Amniotic epithelial cell (primary cell): Measurements from ENCODE around the gene SUSD3.
"Not testable (repeated sequence)": the region's sequence is repeated elsewhere in the genome, so short reads cannot be mapped to it uniquely, and the experiment has no call there.

Experiments used
- DNase-seq: peaks from one replicate; pipeline ENCODE4 v3.0.0-alpha.2; 2010; ENCODE audit warnings: low read depth

The SUSD3 gene

DNA sequence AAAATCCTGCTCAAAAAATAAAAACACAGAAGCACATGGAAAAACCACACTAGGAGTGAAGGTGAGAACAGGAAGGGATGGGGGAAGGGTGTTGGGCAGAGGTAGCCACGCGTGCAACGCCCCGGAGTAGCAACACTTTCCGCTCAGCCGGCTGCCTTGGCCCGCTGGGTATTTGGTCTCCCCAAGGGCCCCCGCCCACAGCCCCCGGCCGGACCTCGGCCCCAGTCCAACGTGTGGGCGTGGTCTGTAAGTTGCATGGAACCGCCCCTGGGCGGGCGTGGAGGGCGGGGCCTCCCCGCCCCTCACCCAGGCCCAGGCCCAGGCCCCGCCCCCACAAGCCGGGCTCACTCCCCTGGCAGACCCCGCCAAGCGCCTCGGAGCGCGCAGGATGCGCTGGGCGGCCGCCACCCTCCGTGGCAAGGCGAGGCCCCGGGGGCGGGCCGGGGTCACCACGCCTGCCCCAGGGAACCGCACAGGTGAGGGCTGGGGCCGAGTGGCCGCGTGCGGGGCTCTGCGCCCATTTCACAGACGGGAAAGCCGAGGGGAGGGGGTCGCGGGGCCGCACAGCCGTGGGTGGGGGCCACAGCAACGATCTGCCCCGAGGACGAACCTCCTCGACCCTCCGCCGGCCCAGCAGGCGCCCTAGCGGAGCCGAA is at the start of gene SUSD3:
SUSD3 (plus strand) TSS at position 347 of the 656 bp plus-strand sequence; CDS start at position 389, 42 bp downstream.
- no peak for DNase-seq

GRCh38 chr9:93009337-93010015 is 49.0 kb upstream of the SUSD3 start:
- no peak for DNase-seq

GRCh38 chr9:93010056-93010455 is 48.4 kb upstream of the SUSD3 start:
- no peak for DNase-seq

- no peak for DNase-seq
Observed at GRCh38 chr9:93010704-93011103, 47.8 kb upstream of the SUSD3 start.

GRCh38 chr9:93011114-93011513 is 47.4 kb upstream of the SUSD3 start:
- DNase-seq, result no peak

GRCh38 chr9:93012963-93013855 is 45.3 kb upstream of the SUSD3 start:
- DNase-seq, result no peak

- no peak for DNase-seq
Observed at GRCh38 chr9:93013856-93014582, 44.5 kb upstream of the SUSD3 start.

DNA sequence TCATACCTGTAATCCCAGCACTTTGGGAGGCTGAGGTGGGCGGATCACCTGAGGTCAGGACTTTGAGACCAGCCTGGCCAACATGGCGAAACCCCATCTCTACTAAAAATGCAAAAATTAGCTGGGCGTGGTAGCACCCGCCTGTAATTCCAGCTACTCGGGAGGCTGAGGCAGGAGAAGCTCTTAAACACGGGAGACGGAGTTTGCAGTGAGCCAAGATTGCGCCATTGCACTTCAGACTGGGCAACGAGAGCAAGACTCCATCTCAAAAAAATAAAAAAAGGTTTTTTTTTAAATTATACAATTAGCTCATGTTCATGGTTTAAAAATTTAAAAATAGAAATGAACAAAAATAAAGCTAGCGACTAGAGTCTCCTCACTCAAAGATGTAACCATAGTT is 43.3 kb upstream of the SUSD3 start:
- DNase-seq, result not testable (repeated sequence)

GRCh38 chr9:93017621-93018020 is 40.9 kb upstream of the SUSD3 start:
- no peak for DNase-seq

GRCh38 chr9:93020151-93020550 is 38.4 kb upstream of the SUSD3 start:
- DNase-seq, result no peak

- DNase-seq, result no peak
Observed at GRCh38 chr9:93020771-93021670, 37.5 kb upstream of the SUSD3 start.

- no peak for DNase-seq
Observed at GRCh38 chr9:93022066-93022465, 36.4 kb upstream of the SUSD3 start.

DNA sequence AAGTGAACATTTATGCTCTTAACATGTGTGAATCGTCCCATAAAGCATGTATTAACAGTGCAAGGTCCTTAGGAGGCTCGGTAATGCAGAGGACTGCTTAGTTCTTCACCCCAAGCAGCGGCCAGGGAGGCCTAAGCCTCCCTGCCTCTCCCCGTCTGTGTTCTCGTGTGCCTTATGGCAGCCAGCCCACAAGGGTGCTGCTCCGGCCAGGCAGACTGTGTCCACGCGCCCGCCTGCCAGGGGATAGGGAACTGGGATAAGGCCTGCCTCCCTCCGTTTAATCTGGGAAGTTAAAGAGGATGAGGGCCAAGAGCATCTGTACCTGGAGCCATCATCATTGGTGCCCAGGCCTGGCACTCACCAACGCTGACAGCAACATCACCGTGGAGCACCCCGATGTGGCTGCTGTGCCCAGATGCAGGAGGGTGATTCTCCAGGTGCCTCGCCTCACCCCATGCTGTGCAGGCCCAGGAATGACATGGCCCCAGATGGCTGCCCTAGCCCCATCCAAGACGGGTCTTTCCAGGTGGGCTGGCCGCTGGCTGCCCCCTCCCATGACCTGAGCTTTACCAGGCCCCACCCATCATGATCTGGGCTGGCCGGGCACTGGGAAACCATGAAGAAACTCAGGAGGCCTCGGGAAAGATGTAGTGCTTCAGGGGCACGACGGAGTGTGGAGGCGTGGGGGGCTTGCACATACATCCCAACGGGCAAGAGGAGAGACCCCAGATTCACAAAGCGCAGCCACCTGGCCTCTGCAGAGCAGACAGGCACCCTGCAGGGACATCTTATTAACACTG is 35.6 kb upstream of the SUSD3 start:
- DNase-seq, result no peak

GRCh38 chr9:93023521-93023815 is 35.0 kb upstream of the SUSD3 start:
- DNase-seq, result no peak

- no peak for DNase-seq
Observed at GRCh38 chr9:93024646-93024910, 33.9 kb upstream of the SUSD3 start.

DNA sequence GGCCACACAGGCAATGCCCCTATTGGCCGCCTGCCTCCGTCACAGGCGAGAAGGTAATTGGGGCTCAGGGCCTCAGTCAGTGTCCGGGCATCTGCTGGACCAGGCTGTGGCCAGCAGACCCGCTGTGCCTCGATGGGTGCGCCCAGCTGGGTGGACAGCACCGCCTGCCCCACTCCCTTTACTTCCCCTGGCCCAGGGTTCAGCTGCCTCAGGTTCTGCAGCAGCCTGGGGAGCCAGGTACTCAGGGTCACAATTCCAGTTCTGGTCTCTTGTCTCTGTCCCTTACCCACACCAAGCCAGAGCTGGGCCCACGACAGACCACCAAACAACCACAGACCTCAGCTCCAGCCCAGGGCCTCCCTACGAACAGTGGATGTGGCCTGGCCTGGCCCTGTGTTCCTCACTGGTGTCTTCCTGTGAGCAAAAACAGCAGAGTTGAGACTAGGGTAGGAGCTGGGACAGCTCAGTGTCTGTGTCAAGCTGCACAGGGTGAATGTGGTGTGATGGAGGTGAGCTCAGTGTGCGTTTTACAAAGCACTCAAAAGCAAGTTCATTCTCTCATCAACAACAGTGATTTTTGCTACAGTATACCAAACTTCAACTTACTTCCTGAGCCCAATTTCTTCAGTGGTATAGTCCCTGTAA is 33.4 kb upstream of the SUSD3 start:
- no peak for DNase-seq

- no peak for DNase-seq
Observed at GRCh38 chr9:93025736-93026135, 32.8 kb upstream of the SUSD3 start.

- no peak for DNase-seq
Observed at GRCh38 chr9:93026640-93027039, 31.9 kb upstream of the SUSD3 start.

- DNase-seq, result no peak
Observed at GRCh38 chr9:93027750-93028149, 30.8 kb upstream of the SUSD3 start.

- no peak for DNase-seq
Observed at GRCh38 chr9:93028448-93029006, 30.0 kb upstream of the SUSD3 start.
